Caco-2 (cell line): ENCODE data around the gene LRRC27. TPM values are rescaled to one million over a fixed set of nuclear protein-coding genes. Genes with fewer than 3 reads are reported as not detected.
A peak's percentile ranks its signal among the peaks of the same experiment; 100 is the strongest.

Experiments used
- BruUV-seq: library from RNA; stranded (reverse); fragments of 400-500 nt; replicated peaks from 2 replicates; lab custom pipeline; 2021; lab: Mats Ljungman, UMichigan
- CTCF ChIA-PET: fragments of 300-600 bp; sonication (Branson Sonifier 250); formaldehyde crosslinking; loops from one replicate; lab custom pipeline; 2022; ENCODE audit warnings: antibody characterized with exemption; lab: Charles Lee
- POLR2A ChIA-PET: fragments of 300-600 bp; sonication (Branson Sonifier 250); formaldehyde crosslinking; loops from one replicate; lab custom pipeline; 2022; ENCODE audit warnings: antibody characterized with exemption; lab: Charles Lee
- DNase-seq, 2 experiments: peaks; one replicate each; pipeline versions ENCODE4 v3.0.0 to v3.0.0-alpha.2; 2020 to 2022
- H3K27me3 ChIP-seq: replicated peaks from 2 replicates; pipeline ENCODE4 v1.6.0; 2011; ENCODE audit warnings: low read length; ENCODE audit not compliant: control insufficient read depth, insufficient read depth
- H3K36me3 ChIP-seq: 2 replicates; pipeline ENCODE4 v1.5.1; 2011; ENCODE audit warnings: low read length; ENCODE audit not compliant: control insufficient read depth, insufficient read depth
- H3K4me1 ChIP-seq: fragments of 250-450 bp; sonication (Bioruptor Pico); 2 replicates; pipeline ENCODE4 v1.5.1; 2020; ENCODE audit warnings: mild to moderate bottlenecking
- H3K4me3 ChIP-seq: 2 replicates; pipeline ENCODE4 v1.5.1; 2011; ENCODE audit warnings: low read depth, mild to moderate bottlenecking, control low read depth, low read length
- H3K9me3 ChIP-seq: fragments of 250-450 bp; sonication (Bioruptor Pico); 2 replicates; pipeline ENCODE4 v1.5.1; 2020; ENCODE audit warnings: mild to moderate bottlenecking, moderate library complexity
- H3K27ac Mint-ChIP-seq: one replicate; pipeline ENCODE4 v1.8.0; 2022; ENCODE audit warnings: mixed read lengths; ENCODE audit not compliant: unreplicated experiment
- H3K27me3 Mint-ChIP-seq: one replicate; pipeline ENCODE4 v1.8.0; 2022; ENCODE audit warnings: mixed read lengths; ENCODE audit not compliant: insufficient read depth, unreplicated experiment
- H3K36me3 Mint-ChIP-seq: one replicate; pipeline ENCODE4 v1.8.0; 2022; ENCODE audit warnings: mild to moderate bottlenecking, mixed read lengths; ENCODE audit not compliant: insufficient read depth, unreplicated experiment
- H3K4me1 Mint-ChIP-seq: one replicate; pipeline ENCODE4 v1.8.0; 2022; ENCODE audit warnings: low read depth, mixed read lengths; ENCODE audit not compliant: unreplicated experiment
- H3K4me3 Mint-ChIP-seq: one replicate; pipeline ENCODE4 v1.8.0; 2022; ENCODE audit warnings: mild to moderate bottlenecking, moderate library complexity, mixed read lengths; ENCODE audit not compliant: unreplicated experiment
- H3K9me3 Mint-ChIP-seq: one replicate; pipeline ENCODE4 v1.8.0; 2022; ENCODE audit warnings: mixed read lengths; ENCODE audit not compliant: unreplicated experiment
- CTCF ChIP-seq, 2 experiments: fragments of 200-600 bp in 1 of 2; IDR thresholded peaks; 1 replicate in 1 of 2; 2 replicates in 1 of 2; pipeline versions ENCODE4 v1.5.1 to v1.8.0; 2011 to 2022; ENCODE audit warnings: antibody characterized with exemption in 1 of 2, control low read depth in 1 of 2, inconsistent platforms in 1 of 2, low read depth in 1 of 2, low read length in 1 of 2, mild to moderate bottlenecking in 1 of 2, moderate library complexity in 1 of 2; ENCODE audit not compliant: insufficient read depth in 1 of 2, severe bottlenecking in 1 of 2, unreplicated experiment in 1 of 2
- intact Hi-C: fragments of 100-400 bp; cut with micrococcal nuclease; formaldehyde crosslinking; loops from one replicate; pipeline ENCODE4 v1.10.0; 2022; ENCODE audit not compliant: unreplicated experiment
- total RNA-seq: library from RNA; stranded (reverse); gene quantifications from 2 replicates; pipeline ENCODE4 v1.2.3, GENCODE V29; 2022

Gene LRRC27
- total RNA-seq, 1 experiment from 2014 or later, result 11.7 TPM

GRCh38 chr10:132308587-132309470 lies 23.2 kb upstream of the LRRC27 start:
- BruUV-seq, result no TSS peak
- Histone ChIP-seq H3K9me3 (no peaks in the 10 kb centered on the region), H3K4me1 (peaks cover 4% of the 10 kb centered on the region; the same call in 1 of the 2 replicates), H3K27me3 (no peaks in the 10 kb centered on the region), H3K36me3 (no peaks in the 10 kb centered on the region), H3K4me3 (peak overlapping the region; percentile 94)
- H3K4me1 Mint-ChIP-seq, result peaks cover 6% of the 10 kb centered on the region
- peaks cover 8% of the 10 kb centered on the region for H3K9me3 Mint-ChIP-seq
- H3K27ac Mint-ChIP-seq, result no peak overlapping the region
- peaks cover 3% of the 10 kb centered on the region for H3K27me3 Mint-ChIP-seq
- no peak for DNase-seq
- POLR2A ChIA-PET, result interaction anchor here (0.7 kb wide), 1 partner anchor 23 kb away, joined by 4 read pairs; no protein-coding TSS in a partner anchor
- no peak for TF ChIP-seq CTCF (IDR thresholded peaks at IDR 0.05; ENCODE audit: insufficient read depth in 1 of 2, low read depth in 1 of 2, low read length in 1 of 2, severe bottlenecking in 1 of 2, unreplicated experiment in 1 of 2)
- CTCF ChIA-PET, result no interaction called here
- H3K36me3 Mint-ChIP-seq, result peaks cover 6% of the 10 kb centered on the region
- peak overlapping the region; percentile 91 for H3K4me3 Mint-ChIP-seq
- intact Hi-C loops, result loop anchor here (1.0 kb wide), 1 partner anchor 26 kb away; no protein-coding TSS in a partner anchor

- Histone ChIP-seq H3K36me3 (no peaks in the 10 kb centered on the region), H3K9me3 (peaks cover 1% of the 10 kb centered on the region; the same call in 1 of the 2 replicates), H3K4me1 (peaks cover 4% of the 10 kb centered on the region; the same call in 1 of the 2 replicates), H3K27me3 (no peaks in the 10 kb centered on the region), H3K4me3 (no peak overlapping the region)
- H3K27ac Mint-ChIP-seq, result no peak overlapping the region
- intact Hi-C loops, result no loop called here
- TF ChIP-seq CTCF (IDR thresholded peaks at IDR 0.05; ENCODE audit: insufficient read depth in 1 of 2, low read depth in 1 of 2, low read length in 1 of 2, severe bottlenecking in 1 of 2, unreplicated experiment in 1 of 2), result no peak
- peak overlapping the region; percentile 91 for H3K4me3 Mint-ChIP-seq
- no TSS peak for BruUV-seq
- peaks cover 6% of the 10 kb centered on the region for H3K4me1 Mint-ChIP-seq
- no peak for DNase-seq
- ChIA-PET POLR2A (no interaction called here), CTCF (no interaction called here)
- H3K27me3 Mint-ChIP-seq, result peaks cover 2% of the 10 kb centered on the region
- H3K9me3 Mint-ChIP-seq, result peaks cover 15% of the 10 kb centered on the region
- peaks cover 11% of the 10 kb centered on the region for H3K36me3 Mint-ChIP-seq
Measured at GRCh38 chr10:132309471-132309865, 22.5 kb upstream of the LRRC27 start.

GRCh38 chr10:132309879-132310591 lies 22.0 kb upstream of the LRRC27 start:
- Histone ChIP-seq H3K36me3 (no peaks in the 10 kb centered on the region), H3K27me3 (no peaks in the 10 kb centered on the region), H3K9me3 (peaks cover 5% of the 10 kb centered on the region; the same call in 1 of the 2 replicates), H3K4me3 (no peak overlapping the region), H3K4me1 (peaks cover 4% of the 10 kb centered on the region; the same call in 1 of the 2 replicates)
- Mint-ChIP-seq H3K4me1 (peaks cover 6% of the 10 kb centered on the region), H3K4me3 (peak overlapping the region; percentile 91), H3K9me3 (peaks cover 17% of the 10 kb centered on the region), H3K27ac (no peak overlapping the region), H3K27me3 (peaks cover 2% of the 10 kb centered on the region), H3K36me3 (peaks cover 12% of the 10 kb centered on the region)
- ChIA-PET CTCF (no interaction called here), POLR2A (no interaction called here)
- intact Hi-C loops, result no loop called here
- DNase-seq, result no peak
- no TSS peak for BruUV-seq
- no peak for TF ChIP-seq CTCF (IDR thresholded peaks at IDR 0.05; ENCODE audit: insufficient read depth in 1 of 2, low read depth in 1 of 2, low read length in 1 of 2, severe bottlenecking in 1 of 2, unreplicated experiment in 1 of 2)
